G401 (cell line): ENCODE results near the gene LRRC72. TPM values are rescaled to one million over a fixed set of nuclear protein-coding genes. Genes with fewer than 3 reads are reported as not detected.
"Not testable (repeated sequence)": the region's sequence is repeated elsewhere in the genome, so short reads cannot be mapped to it uniquely, and the experiment has no call there.

ENCODE experiments used
- DNase-seq: peaks from one replicate; pipeline ENCODE4 v3.0.0-alpha.2; 2015; ENCODE audit warnings: low spot score
- in situ Hi-C: cut with HindIII; loops from 2 replicates; pipeline ENCODE4 v1.10.0; 2016; ENCODE audit warnings: low sequenced_read_pairs, mixed read lengths
- total RNA-seq: library from RNA; depleted of rRNA; stranded (reverse); fragments of >200 nt; shearing (Covaris generic); gene quantifications from 2 replicates; pipeline ENCODE4 v1.2.3, GENCODE V29; 2014; rRNA removed

Gene LRRC72
- total RNA-seq: not detected in 2 replicates

GRCh38 chr7:16526742-16527540 is at the start of gene LRRC72:
TSS of gene LRRC72 (plus strand) at chr7:16526825. CDS start at chr7:16526953, 128 bp downstream.
- no peak for DNase-seq
- in situ Hi-C loops: no loop called here

- DNase-seq: no peak
- in situ Hi-C loops: no loop called here
Measured at GRCh38 chr7:16479161-16479560, 47.5 kb upstream of the LRRC72 start.

- in situ Hi-C loops: no loop called here
- DNase-seq: no peak
Measured at GRCh38 chr7:16479591-16479990, 47.0 kb upstream of the LRRC72 start.

- DNase-seq: no peak
Measured at GRCh38 chr7:16484453-16485158, 42.0 kb upstream of the LRRC72 start.

GRCh38 chr7:16491148-16491547 is 35.5 kb upstream of the LRRC72 start:
- in situ Hi-C loops: no loop called here
- no peak for DNase-seq

More at GRCh38 chr7:16484453-16485158, 42.0 kb upstream of the LRRC72 start:
- in situ Hi-C loops: no loop called here

GRCh38 chr7:16492513-16493062 is 34.0 kb upstream of the LRRC72 start:
- in situ Hi-C loops: no loop called here
- no peak for DNase-seq

- in situ Hi-C loops: no loop called here
- no peak for DNase-seq
Measured at GRCh38 chr7:16493266-16493665, 33.4 kb upstream of the LRRC72 start.

- no peak for DNase-seq
- in situ Hi-C loops: no loop called here
Measured at GRCh38 chr7:16494551-16494950, 32.1 kb upstream of the LRRC72 start.

- DNase-seq: no peak
- in situ Hi-C loops: no loop called here
Measured at GRCh38 chr7:16494955-16495719, 31.5 kb upstream of the LRRC72 start.

- in situ Hi-C loops: no loop called here
- no peak for DNase-seq
Measured at GRCh38 chr7:16498122-16498521, 28.5 kb upstream of the LRRC72 start.

- in situ Hi-C loops: no loop called here
- DNase-seq: no peak
Measured at GRCh38 chr7:16502303-16502702, 24.3 kb upstream of the LRRC72 start.

GRCh38 chr7:16504019-16504418 is 22.6 kb upstream of the LRRC72 start:
- in situ Hi-C loops: no loop called here
- DNase-seq: no peak

- in situ Hi-C loops: not testable (repeated sequence)
Measured at GRCh38 chr7:16506422-16506821, 20.2 kb upstream of the LRRC72 start.

GRCh38 chr7:16509829-16510228 is 16.8 kb upstream of the LRRC72 start:
- DNase-seq: no peak
- in situ Hi-C loops: no loop called here

More at GRCh38 chr7:16506422-16506821, 20.2 kb upstream of the LRRC72 start:
- DNase-seq: not testable (repeated sequence)

GRCh38 chr7:16511314-16511713 is 15.3 kb upstream of the LRRC72 start:
- no peak for DNase-seq
- in situ Hi-C loops: no loop called here

- no peak for DNase-seq
Measured at GRCh38 chr7:16512097-16512496, 14.5 kb upstream of the LRRC72 start.

GRCh38 chr7:16514271-16514670 is 12.4 kb upstream of the LRRC72 start:
- DNase-seq: no peak
- in situ Hi-C loops: no loop called here

More at GRCh38 chr7:16512097-16512496, 14.5 kb upstream of the LRRC72 start:
- in situ Hi-C loops: no loop called here

- in situ Hi-C loops: no loop called here
- no peak for DNase-seq
Measured at GRCh38 chr7:16514729-16515128, 11.9 kb upstream of the LRRC72 start.
